ENCODE measurements around the gene DHX29. TPM values are rescaled to one million over a fixed set of nuclear protein-coding genes. Genes with fewer than 3 reads are reported as not detected.

DHX29 gene
- total RNA-seq, 4 donors from 2014 or later: 22.9 to 28.5 (median 27.5) TPM

GRCh38 chr5:55338092-55338613, 30.7 kb upstream of the DHX29 start:
- H3K27ac ChIP-seq: no peak overlapping the region
- TF ChIP-seq EP300 (IDR thresholded peaks at IDR 0.05) (no peak), POLR2A (IDR thresholded peaks at IDR 0.05) (no peak)
- peaks cover 0 to 4% (median 0%) of the 10 kb centered on the region in 4 donors for H3K4me1 ChIP-seq
- H3K27me3 ChIP-seq: no peaks in the 10 kb centered on the region
- 77 to 82% methylated on average over 2 of the region's 2 CpGs for WGBS, 2 donors
- H3K9me3 ChIP-seq: no peaks in the 10 kb centered on the region
- DNase-seq (ENCODE audit: low spot score in 2 of 2): no peak
- H3K4me3 ChIP-seq: no peak overlapping the region
- H3K36me3 ChIP-seq: peaks cover 0 to 33% (median 0%) of the 10 kb centered on the region in 3 donors

- peaks cover 0 to 48% (median 0%) of the 10 kb centered on the region in 3 donors for H3K36me3 ChIP-seq
- no peak overlapping the region for H3K4me3 ChIP-seq
- peaks cover 0 to 4% (median 0%) of the 10 kb centered on the region in 4 donors for H3K4me1 ChIP-seq
- no peak for TF ChIP-seq POLR2A (IDR thresholded peaks at IDR 0.05)
- TF ChIP-seq CTCF (IDR thresholded peaks at IDR 0.05): no peak
- no peak for TF ChIP-seq EP300 (IDR thresholded peaks at IDR 0.05)
- WGBS, 2 donors: 99% methylated on average over 2 of the region's 2 CpGs
- H3K9me3 ChIP-seq: no peaks in the 10 kb centered on the region
- no peaks in the 10 kb centered on the region for H3K27me3 ChIP-seq
- DNase-seq (ENCODE audit: low spot score in 2 of 2): no peak
- no peak overlapping the region for H3K27ac ChIP-seq
These were observed 26.3 kb upstream of the DHX29 start for GRCh38 chr5:55333811-55334210.

GRCh38 chr5:55333017-55333416, 25.5 kb upstream of the DHX29 start:
- H3K4me3 ChIP-seq: no peak overlapping the region
- no peak overlapping the region for H3K27ac ChIP-seq
- peaks cover 0 to 2% (median 0%) of the 10 kb centered on the region in 4 donors for H3K4me1 ChIP-seq
- no peaks in the 10 kb centered on the region for H3K27me3 ChIP-seq
- TF ChIP-seq CTCF (IDR thresholded peaks at IDR 0.05): no peak
- no peaks in the 10 kb centered on the region for H3K9me3 ChIP-seq
- H3K36me3 ChIP-seq: peaks cover 0 to 54% (median 0%) of the 10 kb centered on the region in 3 donors
- WGBS, 2 donors: 90 to 93% methylated on average over 1 of the region's 1 CpG
- DNase-seq (ENCODE audit: low spot score in 2 of 2): no peak

GRCh38 chr5:55331321-55331720, 23.8 kb upstream of the DHX29 start:
- H3K4me1 ChIP-seq: peaks cover 0 to 7% (median 0%) of the 10 kb centered on the region in 4 donors
- no peak overlapping the region for H3K4me3 ChIP-seq
- H3K36me3 ChIP-seq: peaks cover 0 to 49% (median 0%) of the 10 kb centered on the region in 3 donors
- no peaks in the 10 kb centered on the region for H3K9me3 ChIP-seq
- no peak overlapping the region for H3K27ac ChIP-seq
- no peak for DNase-seq (ENCODE audit: low spot score in 2 of 2)
- no peaks in the 10 kb centered on the region for H3K27me3 ChIP-seq
- TF ChIP-seq EP300 (IDR thresholded peaks at IDR 0.05) (no peak), CTCF (IDR thresholded peaks at IDR 0.05) (no peak), POLR2A (IDR thresholded peaks at IDR 0.05) (no peak)
- 76 to 78% methylated on average over 3 of the region's 3 CpGs for WGBS, 2 donors

- WGBS, 2 donors: 30 to 36% methylated on average over 2 of the region's 2 CpGs
- TF ChIP-seq POLR2A (IDR thresholded peaks at IDR 0.05) (no peak), EP300 (IDR thresholded peaks at IDR 0.05) (no peak), CTCF (IDR thresholded peaks at IDR 0.05) (no peak)
- peaks cover 0 to 55% (median 0%) of the 10 kb centered on the region in 3 donors for H3K36me3 ChIP-seq
- peak overlapping the region in 1 of 4 donors; percentile 0 for H3K27ac ChIP-seq
- no peak for DNase-seq (ENCODE audit: low spot score in 2 of 2)
- no peaks in the 10 kb centered on the region for H3K9me3 ChIP-seq
- peaks cover 0 to 9% (median 0%) of the 10 kb centered on the region in 4 donors for H3K4me1 ChIP-seq
- no peak overlapping the region for H3K4me3 ChIP-seq
- no peaks in the 10 kb centered on the region for H3K27me3 ChIP-seq
These were observed 19.8 kb upstream of the DHX29 start for GRCh38 chr5:55327281-55327680.
